ENCODE results near the gene ZNF407.

ZNF407 gene

DNA sequence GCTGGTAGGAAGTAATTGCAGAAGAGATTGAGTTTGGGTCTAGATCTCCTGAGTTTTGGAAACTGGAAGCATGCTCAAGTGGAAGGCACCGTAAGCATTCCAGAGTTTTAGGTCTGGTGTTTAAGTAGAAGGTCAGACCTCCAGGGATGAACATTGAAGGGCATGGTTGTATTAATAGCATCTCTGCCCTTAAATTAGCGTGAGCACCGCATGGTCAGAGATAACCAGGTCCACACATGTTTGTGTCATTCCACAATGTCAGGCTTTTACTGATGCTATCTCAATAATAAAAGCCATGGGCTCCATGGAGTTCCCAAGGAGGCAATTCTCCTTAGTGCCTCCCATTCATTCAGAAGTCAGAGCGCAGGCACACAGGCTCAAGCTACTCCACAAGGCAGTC is 28.3 kb upstream of the ZNF407 start:
- H3K4me3 ChIP-seq (ENCODE audit: low read depth, low read length): no peak overlapping the region
- TF ChIP-seq, protein P1, sequence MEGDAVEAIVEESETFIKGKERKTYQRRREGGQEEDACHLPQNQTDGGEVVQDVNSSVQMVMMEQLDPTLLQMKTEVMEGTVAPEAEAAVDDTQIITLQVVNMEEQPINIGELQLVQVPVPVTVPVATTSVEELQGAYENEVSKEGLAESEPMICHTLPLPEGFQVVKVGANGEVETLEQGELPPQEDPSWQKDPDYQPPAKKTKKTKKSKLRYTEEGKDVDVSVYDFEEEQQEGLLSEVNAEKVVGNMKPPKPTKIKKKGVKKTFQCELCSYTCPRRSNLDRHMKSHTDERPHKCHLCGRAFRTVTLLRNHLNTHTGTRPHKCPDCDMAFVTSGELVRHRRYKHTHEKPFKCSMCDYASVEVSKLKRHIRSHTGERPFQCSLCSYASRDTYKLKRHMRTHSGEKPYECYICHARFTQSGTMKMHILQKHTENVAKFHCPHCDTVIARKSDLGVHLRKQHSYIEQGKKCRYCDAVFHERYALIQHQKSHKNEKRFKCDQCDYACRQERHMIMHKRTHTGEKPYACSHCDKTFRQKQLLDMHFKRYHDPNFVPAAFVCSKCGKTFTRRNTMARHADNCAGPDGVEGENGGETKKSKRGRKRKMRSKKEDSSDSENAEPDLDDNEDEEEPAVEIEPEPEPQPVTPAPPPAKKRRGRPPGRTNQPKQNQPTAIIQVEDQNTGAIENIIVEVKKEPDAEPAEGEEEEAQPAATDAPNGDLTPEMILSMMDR (IDR thresholded peaks at IDR 0.05; ENCODE audit: low read depth, low read length, missing control alignments): no peak
- in situ Hi-C loops (cut with HindIII; ENCODE audit: low sequenced_read_pairs): no loop called here
- no peak for DNase-seq (ENCODE audit: low read depth)

DNA sequence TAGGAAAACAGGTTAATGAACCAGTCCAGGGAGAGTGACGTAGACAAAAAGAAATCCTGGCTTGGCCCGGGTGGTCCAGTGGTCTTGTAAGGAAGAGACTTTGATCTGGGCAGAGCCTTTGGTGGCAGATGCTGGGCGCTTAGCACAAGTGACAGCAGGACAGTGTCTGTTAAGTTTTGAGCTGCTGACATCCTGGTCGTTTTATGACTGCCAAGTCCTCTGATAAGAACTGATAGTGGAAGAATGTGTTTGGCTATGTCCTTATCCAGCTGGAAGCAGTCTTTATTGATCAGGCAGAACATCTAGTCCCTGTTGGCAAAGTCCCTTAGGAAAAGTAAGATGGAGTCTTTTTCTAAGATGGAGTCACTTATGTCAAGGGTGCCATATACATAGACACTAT is 27.4 kb upstream of the ZNF407 start:
- H3K4me3 ChIP-seq (ENCODE audit: low read depth, low read length): no peak overlapping the region
- DNase-seq (ENCODE audit: low read depth): no peak

DNA sequence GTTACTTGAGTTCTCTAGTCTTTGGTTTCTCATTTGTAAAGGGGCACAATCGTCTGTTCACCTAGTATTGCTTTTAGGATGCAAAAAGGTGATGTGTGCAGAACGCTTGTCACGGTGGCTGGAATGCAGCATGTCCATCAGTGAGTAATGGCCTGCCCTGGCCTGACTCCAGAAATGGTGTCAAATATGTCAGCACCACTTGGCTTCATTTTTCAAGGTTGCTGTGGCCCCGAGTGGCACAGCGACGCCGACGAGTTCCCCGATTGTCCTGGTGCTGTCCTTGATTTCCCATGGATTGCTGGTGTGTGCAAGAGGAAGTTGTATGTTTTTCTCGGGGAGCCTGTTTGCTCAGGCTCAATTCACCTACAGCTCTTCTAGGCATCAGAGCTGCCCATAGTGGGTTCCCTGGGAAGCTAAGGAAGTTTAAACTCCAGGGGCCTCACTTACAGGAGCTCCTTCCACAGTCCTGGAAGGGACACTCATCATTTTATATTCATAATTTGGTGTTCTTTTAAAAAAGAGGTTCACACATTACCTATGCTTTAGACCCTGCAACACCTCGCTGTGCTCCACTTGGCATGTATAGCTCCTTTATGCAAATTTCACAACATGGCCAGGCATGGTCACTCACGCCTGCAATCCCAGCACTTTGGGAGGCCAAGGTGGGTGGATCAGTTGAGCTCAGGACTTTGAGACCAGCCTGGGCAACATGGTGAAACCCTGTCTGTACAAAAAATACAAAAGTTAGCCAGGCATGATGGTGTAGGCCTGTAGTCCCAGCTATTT is 25.6 kb upstream of the ZNF407 start:
- in situ Hi-C loops (cut with HindIII; ENCODE audit: low sequenced_read_pairs): no loop called here
- DNase-seq (ENCODE audit: low read depth): no peak
- H3K4me3 ChIP-seq (ENCODE audit: low read depth, low read length): no peak overlapping the region
- TF ChIP-seq, protein P1 (IDR thresholded peaks at IDR 0.05; ENCODE audit: low read depth, low read length, missing control alignments): no peak

More for the DNA sequence above, 27.4 kb upstream of the ZNF407 start:
- TF ChIP-seq, protein P1 (IDR thresholded peaks at IDR 0.05; ENCODE audit: low read depth, low read length, missing control alignments): no peak
- in situ Hi-C loops (cut with HindIII; ENCODE audit: low sequenced_read_pairs): no loop called here

DNA sequence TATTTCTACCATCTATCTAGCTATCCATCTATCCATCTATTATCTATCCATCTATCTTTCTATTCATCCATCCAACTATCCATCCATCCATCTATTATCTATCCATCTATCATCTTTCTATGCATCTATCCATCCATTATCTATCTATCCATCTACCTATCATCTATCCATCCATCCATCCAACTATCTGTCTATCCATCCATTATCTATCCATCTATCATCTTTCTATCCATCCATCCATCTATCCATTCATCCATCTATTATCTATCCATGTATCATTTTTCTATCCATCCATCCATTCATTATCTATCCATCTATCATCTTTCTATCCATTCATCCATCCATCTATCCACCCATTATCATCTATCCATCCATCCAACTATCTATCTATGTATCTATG is 24.6 kb upstream of the ZNF407 start:
- TF ChIP-seq, protein P1 (IDR thresholded peaks at IDR 0.05; ENCODE audit: low read depth, low read length, missing control alignments): no peak
- no peak for DNase-seq (ENCODE audit: low read depth)
- in situ Hi-C loops (cut with HindIII; ENCODE audit: low sequenced_read_pairs): no loop called here
- no peak overlapping the region for H3K4me3 ChIP-seq (ENCODE audit: low read depth, low read length)

DNA sequence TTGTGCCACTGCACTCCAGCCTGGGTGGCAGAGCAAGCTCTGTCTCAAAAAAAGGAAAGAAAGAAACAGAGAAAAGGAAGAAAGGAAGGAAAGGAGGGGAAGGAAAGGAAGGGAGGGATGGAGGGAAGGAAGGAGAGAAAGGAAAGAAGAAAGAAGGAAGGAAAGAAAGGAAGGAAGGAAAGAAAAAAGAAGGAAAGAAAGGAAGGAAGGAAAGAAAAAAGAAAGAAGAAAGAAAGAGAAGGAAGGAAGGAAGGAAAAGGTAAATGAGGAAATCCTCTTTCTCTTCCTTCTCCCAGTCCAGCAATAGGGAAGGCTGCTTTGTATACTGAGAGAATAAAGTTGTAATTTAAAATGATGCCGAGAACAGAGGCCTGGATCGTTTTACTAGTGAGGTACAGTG is 22.8 kb upstream of the ZNF407 start:
- TF ChIP-seq, protein P1 (IDR thresholded peaks at IDR 0.05; ENCODE audit: low read depth, low read length, missing control alignments): no peak
- DNase-seq (ENCODE audit: low read depth): no peak
- H3K4me3 ChIP-seq (ENCODE audit: low read depth, low read length): no peak overlapping the region
- in situ Hi-C loops (cut with HindIII; ENCODE audit: low sequenced_read_pairs): no loop called here

DNA sequence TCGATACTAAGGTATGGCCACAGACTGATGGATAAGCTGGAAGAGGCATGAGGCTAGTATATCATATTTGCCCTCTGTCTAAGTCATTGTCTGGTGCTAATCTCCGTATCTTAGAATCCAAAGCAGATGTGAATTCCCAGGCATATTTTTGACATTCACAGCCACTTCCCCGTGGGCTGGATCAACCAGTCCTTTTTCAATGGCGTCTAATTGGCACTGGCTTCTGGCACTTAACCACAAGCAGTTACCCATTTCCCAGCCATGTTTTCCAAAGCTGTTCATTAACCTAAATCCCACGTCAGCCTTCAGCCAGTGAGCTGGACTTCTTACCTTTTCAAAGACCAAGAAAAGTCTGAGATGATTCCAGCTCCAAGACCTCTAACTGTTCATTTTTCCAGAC is 20.7 kb upstream of the ZNF407 start:
- no peak overlapping the region for H3K4me3 ChIP-seq (ENCODE audit: low read depth, low read length)
- in situ Hi-C loops (cut with HindIII; ENCODE audit: low sequenced_read_pairs): no loop called here
- no peak for DNase-seq (ENCODE audit: low read depth)
- TF ChIP-seq, protein P1 (IDR thresholded peaks at IDR 0.05; ENCODE audit: low read depth, low read length, missing control alignments): no peak
